ENCODE data around the gene FAM193A.

The FAM193A gene

GRCh38 chr4:2662598-2662997 lies 126.2 kb downstream of the FAM193A start:
- no peak for TF ChIP-seq CTCF (IDR thresholded peaks at IDR 0.05)

GRCh38 chr4:2663275-2663674 lies 126.8 kb downstream of the FAM193A start:
- no peak for TF ChIP-seq CTCF (IDR thresholded peaks at IDR 0.05)

- no peak for TF ChIP-seq CTCF (IDR thresholded peaks at IDR 0.05)
These were observed 130.3 kb downstream of the FAM193A start for GRCh38 chr4:2666722-2667247.

GRCh38 chr4:2667428-2667827 lies 131.0 kb downstream of the FAM193A start:
- no peak for TF ChIP-seq CTCF (IDR thresholded peaks at IDR 0.05)

GRCh38 chr4:2671267-2671895 lies 134.9 kb downstream of the FAM193A start:
- TF ChIP-seq CTCF (IDR thresholded peaks at IDR 0.05), result no peak

GRCh38 chr4:2672082-2672481 lies 135.6 kb downstream of the FAM193A start:
- TF ChIP-seq CTCF (IDR thresholded peaks at IDR 0.05), result no peak

- no peak for TF ChIP-seq CTCF (IDR thresholded peaks at IDR 0.05)
These were observed 136.3 kb downstream of the FAM193A start for GRCh38 chr4:2672700-2673099.

GRCh38 chr4:2673157-2673556 lies 136.7 kb downstream of the FAM193A start:
- TF ChIP-seq CTCF (IDR thresholded peaks at IDR 0.05), result peak; percentile 15; the same call in 1 of the 2 replicates

Data from LNCAP (cell line).